IPS DF 6.9 (cell line): Measurements from ENCODE around the gene RFESD.
A peak's percentile ranks its signal among the peaks of the same experiment; 100 is the strongest.

Experiments
- DNase-seq: peaks from one replicate; pipeline ENCODE4 v3.0.0-alpha.2; 2013; ENCODE audit warnings: low read depth, low spot score
- H3K27ac ChIP-seq: one replicate; pipeline ENCODE4 v1.5.1; 2013; ENCODE audit warnings: low read length, control low read depth
- H3K27me3 ChIP-seq: 2 replicates; pipeline ENCODE4 v1.6.1; 2013; ENCODE audit warnings: mild to moderate bottlenecking, low read length; ENCODE audit not compliant: control insufficient read depth, insufficient read depth
- H3K36me3 ChIP-seq: 2 replicates; pipeline ENCODE4 v1.6.1; 2013; ENCODE audit warnings: low read length; ENCODE audit not compliant: control insufficient read depth, insufficient read depth
- H3K4me1 ChIP-seq: 2 replicates; pipeline ENCODE4 v1.6.1; 2013; ENCODE audit warnings: low read length; ENCODE audit not compliant: control insufficient read depth, insufficient read depth
- H3K4me3 ChIP-seq: 2 replicates; pipeline ENCODE4 v1.5.1; 2013; ENCODE audit warnings: mild to moderate bottlenecking, low read length
- H3K9me3 ChIP-seq: 2 replicates; pipeline ENCODE4 v1.6.1; 2013; ENCODE audit warnings: low read length, inconsistent platforms; ENCODE audit not compliant: control insufficient read depth, insufficient read depth
- WGBS: extraction: QIAGEN DNeasy Blood & Tissue Kit; methylation state at CpG from one replicate; pipeline ENCODE4 v1.1.7; 2013; ENCODE audit warnings: mixed read lengths, missing lambda C conversion rate; ENCODE audit not compliant: insufficient read length, insufficient coverage; 5-methylcytosine and 5-hydroxymethylcytosine counted together

The RFESD gene

DNA sequence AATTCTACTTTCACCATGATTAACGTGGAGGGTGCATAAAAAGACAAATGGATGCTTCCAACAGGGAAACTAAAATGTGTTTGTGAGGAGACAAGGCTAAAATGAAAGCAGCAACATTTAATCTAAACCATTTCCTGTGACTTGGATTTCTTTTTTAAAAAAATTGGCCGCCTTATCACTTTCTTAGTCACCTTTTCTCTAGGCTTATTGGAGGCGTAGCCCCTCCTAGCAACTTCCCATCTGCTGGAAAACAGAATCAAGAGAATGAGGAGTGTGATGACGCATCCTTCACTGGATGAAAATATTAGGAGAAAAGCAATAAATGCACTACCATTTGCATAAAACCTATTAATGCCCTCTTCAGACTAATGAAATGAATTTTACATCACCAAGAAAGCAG, 27.5 kb upstream of the RFESD start:
- Histone ChIP-seq H3K36me3 (no peaks in the 10 kb centered on the region), H3K27ac (no peak overlapping the region), H3K4me3 (no peak overlapping the region), H3K4me1 (no peaks in the 10 kb centered on the region), H3K27me3 (peaks cover 24% of the 10 kb centered on the region), H3K9me3 (no peaks in the 10 kb centered on the region)
- DNase-seq = no peak
- no CpG with 5 or more reads among the region's 4 CpGs for WGBS

DNA sequence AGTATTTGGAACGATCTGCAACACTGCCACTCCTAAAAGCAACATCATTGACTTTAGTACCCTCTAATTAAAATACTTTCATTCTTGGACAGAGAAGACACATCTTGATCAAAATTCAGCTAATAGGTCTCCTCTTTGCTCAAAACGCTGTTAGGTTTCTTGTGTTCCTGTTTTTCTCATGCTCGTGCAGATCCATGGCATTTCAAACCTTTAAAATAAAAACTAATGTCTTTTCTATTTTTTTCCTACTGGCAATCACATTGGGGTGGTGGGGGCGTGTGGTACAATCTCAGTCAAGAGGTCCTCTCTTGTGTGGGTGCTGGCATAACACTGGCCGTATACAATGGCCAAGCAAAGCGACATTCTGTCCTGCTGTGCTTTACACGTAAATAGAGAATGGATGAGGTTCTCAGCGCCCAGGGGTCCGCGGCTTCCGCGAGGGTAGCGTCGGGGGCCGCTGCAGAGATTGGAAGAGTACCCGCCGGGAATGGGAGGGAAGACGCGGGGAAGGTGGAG, 27.0 kb upstream of the RFESD start:
- no CpG with 5 or more reads among the region's 19 CpGs for WGBS
- Histone ChIP-seq H3K27me3 (peaks cover 24% of the 10 kb centered on the region), H3K27ac (no peak overlapping the region), H3K4me1 (no peaks in the 10 kb centered on the region), H3K36me3 (no peaks in the 10 kb centered on the region), H3K9me3 (no peaks in the 10 kb centered on the region), H3K4me3 (peak overlapping the region; percentile 5; the same call in 1 of the 2 replicates)
- no peak for DNase-seq

DNA sequence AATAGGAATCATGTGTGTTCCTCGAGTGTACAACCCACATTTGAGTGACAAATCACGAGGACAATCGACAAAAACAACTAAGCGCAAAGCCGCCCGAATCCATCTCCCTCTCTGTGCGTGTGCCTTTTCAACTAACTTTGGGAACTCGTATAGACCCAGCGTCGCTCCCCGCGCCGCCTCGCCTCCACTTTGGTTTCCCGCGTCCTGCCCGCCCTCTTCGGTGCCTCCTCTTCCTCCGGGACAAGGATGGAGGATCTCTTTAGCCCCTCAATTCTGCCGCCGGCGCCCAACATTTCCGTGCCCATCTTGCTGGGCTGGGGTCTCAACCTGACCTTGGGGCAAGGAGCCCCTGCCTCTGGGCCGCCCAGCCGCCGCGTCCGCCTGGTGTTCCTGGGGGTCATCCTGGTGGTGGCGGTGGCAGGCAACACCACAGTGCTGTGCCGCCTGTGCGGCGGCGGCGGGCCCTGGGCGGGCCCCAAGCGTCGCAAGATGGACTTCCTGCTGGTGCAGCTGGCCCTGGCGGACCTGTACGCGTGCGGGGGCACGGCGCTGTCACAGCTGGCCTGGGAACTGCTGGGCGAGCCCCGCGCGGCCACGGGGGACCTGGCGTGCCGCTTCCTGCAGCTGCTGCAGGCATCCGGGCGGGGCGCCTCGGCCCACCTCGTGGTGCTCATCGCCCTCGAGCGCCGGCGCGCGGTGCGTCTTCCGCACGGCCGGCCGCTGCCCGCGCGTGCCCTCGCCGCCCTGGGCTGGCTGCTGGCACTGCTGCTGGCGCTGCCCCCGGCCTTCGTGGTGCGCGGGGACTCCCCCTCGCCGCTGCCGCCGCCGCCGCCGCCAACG, 26.3 kb upstream of the RFESD start, which contains the start of gene GPR150:
Gene GPR150, plus strand, starts transcription at position 58 of the 840 bp plus-strand sequence. Its CDS starts 189 bp downstream, at position 247.
- H3K27ac ChIP-seq = no peak within 1 kb of the TSS
- H3K4me3 ChIP-seq = peak within 1 kb of the TSS; percentile 55; the same call in 1 of the 2 replicates
- H3K27me3 ChIP-seq = peaks cover 24% of the 10 kb centered on the region
- no peaks in the 10 kb centered on the region for H3K36me3 ChIP-seq
- no peaks in the 10 kb centered on the region for H3K9me3 ChIP-seq
- no peaks in the 10 kb centered on the region for H3K4me1 ChIP-seq
- WGBS = no CpG with 5 or more reads among the region's 85 CpGs
- no peak for DNase-seq

DNA sequence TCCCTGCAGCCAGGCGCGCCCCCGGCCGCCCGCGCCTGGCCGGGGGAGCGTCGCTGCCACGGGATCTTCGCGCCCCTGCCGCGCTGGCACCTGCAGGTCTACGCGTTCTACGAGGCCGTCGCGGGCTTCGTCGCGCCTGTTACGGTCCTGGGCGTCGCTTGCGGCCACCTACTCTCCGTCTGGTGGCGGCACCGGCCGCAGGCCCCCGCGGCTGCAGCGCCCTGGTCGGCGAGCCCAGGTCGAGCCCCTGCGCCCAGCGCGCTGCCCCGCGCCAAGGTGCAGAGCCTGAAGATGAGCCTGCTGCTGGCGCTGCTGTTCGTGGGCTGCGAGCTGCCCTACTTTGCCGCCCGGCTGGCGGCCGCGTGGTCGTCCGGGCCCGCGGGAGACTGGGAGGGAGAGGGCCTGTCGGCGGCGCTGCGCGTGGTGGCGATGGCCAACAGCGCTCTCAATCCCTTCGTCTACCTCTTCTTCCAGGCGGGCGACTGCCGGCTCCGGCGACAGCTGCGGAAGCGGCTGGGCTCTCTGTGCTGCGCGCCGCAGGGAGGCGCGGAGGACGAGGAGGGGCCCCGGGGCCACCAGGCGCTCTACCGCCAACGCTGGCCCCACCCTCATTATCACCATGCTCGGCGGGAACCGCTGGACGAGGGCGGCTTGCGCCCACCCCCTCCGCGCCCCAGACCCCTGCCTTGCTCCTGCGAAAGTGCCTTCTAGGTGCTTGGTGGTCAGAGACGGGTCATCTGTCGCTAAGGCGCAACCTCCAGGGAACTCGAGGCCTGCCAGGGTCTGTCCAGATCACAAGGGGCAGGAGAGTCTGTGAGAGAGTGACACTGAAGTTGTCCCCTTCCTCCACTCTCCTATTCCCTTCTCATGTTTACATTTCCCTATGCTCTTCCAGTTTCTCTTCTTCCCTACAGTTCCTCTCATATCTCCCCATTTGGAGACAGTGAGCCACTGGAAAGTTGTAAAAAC, 25.4 kb upstream of the RFESD start:
- WGBS = no CpG with 5 or more reads among the region's 92 CpGs

GRCh38 chr5:95621839-95622629, 24.5 kb upstream of the RFESD start:
- no peaks in the 10 kb centered on the region for H3K9me3 ChIP-seq
- WGBS = no CpG with 5 or more reads among the region's 8 CpGs
- H3K27ac ChIP-seq = no peak overlapping the region
- DNase-seq = no peak
- peaks cover 24% of the 10 kb centered on the region for H3K27me3 ChIP-seq
- no peaks in the 10 kb centered on the region for H3K36me3 ChIP-seq
- H3K4me1 ChIP-seq = no peaks in the 10 kb centered on the region
- H3K4me3 ChIP-seq = no peak overlapping the region

More for the DNA sequence above, 25.4 kb upstream of the RFESD start:
- no peaks in the 10 kb centered on the region for H3K4me1 ChIP-seq
- H3K4me3 ChIP-seq = peak overlapping the region; percentile 55; the same call in 1 of the 2 replicates
- H3K36me3 ChIP-seq = no peaks in the 10 kb centered on the region
- H3K27me3 ChIP-seq = peaks cover 24% of the 10 kb centered on the region
- no peaks in the 10 kb centered on the region for H3K9me3 ChIP-seq
- no peak overlapping the region for H3K27ac ChIP-seq
- no peak for DNase-seq

- Histone ChIP-seq H3K27me3 (peaks cover 21% of the 10 kb centered on the region), H3K9me3 (peaks cover under 1% of the 10 kb centered on the region; the same call in 1 of the 2 replicates), H3K4me1 (no peaks in the 10 kb centered on the region), H3K36me3 (no peaks in the 10 kb centered on the region), H3K27ac (no peak overlapping the region), H3K4me3 (no peak overlapping the region)
- WGBS = no CpG with 5 or more reads among the region's 5 CpGs
- no peak for DNase-seq
Observed at GRCh38 chr5:95623706-95624105, 22.9 kb upstream of the RFESD start.

DNA sequence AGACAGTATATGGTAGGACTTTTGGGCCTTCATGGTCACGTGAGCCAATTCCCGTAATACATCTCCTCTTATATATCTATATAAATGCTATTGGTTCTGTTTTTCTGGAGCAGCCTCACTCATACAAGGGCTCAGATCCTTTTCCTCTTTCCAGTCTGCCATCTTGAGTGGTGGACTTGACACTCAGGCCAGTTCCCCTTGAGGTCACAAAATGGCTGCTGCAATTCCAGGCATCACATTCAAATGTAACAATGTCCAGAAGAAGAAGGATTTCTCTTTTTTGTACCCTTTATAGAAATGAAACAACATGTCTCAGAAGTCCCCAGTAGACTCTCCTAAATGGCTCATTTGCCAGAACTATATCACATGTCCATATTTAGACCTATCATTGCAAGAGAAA, 22.2 kb upstream of the RFESD start:
- H3K9me3 ChIP-seq = peaks cover 2% of the 10 kb centered on the region
- DNase-seq = no peak
- H3K27ac ChIP-seq = no peak overlapping the region
- no peaks in the 10 kb centered on the region for H3K36me3 ChIP-seq
- H3K27me3 ChIP-seq = peaks cover 14% of the 10 kb centered on the region; the same call in 1 of the 2 replicates
- no peak overlapping the region for H3K4me3 ChIP-seq
- no peaks in the 10 kb centered on the region for H3K4me1 ChIP-seq
- WGBS = no CpG with 5 or more reads among the region's 2 CpGs

GRCh38 chr5:95626701-95627100, 19.9 kb upstream of the RFESD start:
- Histone ChIP-seq H3K4me1 (no peaks in the 10 kb centered on the region), H3K4me3 (no peak overlapping the region), H3K27me3 (peaks cover 3% of the 10 kb centered on the region; the same call in 1 of the 2 replicates), H3K9me3 (peaks cover 2% of the 10 kb centered on the region), H3K36me3 (no peaks in the 10 kb centered on the region), H3K27ac (no peak overlapping the region)
- WGBS = no CpG with 5 or more reads among the region's 1 CpG
- DNase-seq = no peak

- no CpG with 5 or more reads among the region's 4 CpGs for WGBS
- no peak overlapping the region for H3K27ac ChIP-seq
- no peaks in the 10 kb centered on the region for H3K27me3 ChIP-seq
- DNase-seq = no peak
- H3K36me3 ChIP-seq = no peaks in the 10 kb centered on the region
- no peak overlapping the region for H3K4me3 ChIP-seq
- peaks cover 2% of the 10 kb centered on the region for H3K9me3 ChIP-seq
- no peaks in the 10 kb centered on the region for H3K4me1 ChIP-seq
Observed at GRCh38 chr5:95627971-95628810, 18.4 kb upstream of the RFESD start.
